NCI-H1417 (cell line): Measurements from ENCODE around the gene TSPAN33.
A peak's percentile ranks its signal among the peaks of the same experiment; 100 is the strongest.
"Not testable (repeated sequence)": the region's sequence is repeated elsewhere in the genome, so short reads cannot be mapped to it uniquely, and the experiment has no call there.

Experiments
- DNase-seq, 3 experiments: peaks; one replicate each; lab custom pipeline; 2025; lab: John Stamatoyannopoulos, UW

Gene TSPAN33, protein sequence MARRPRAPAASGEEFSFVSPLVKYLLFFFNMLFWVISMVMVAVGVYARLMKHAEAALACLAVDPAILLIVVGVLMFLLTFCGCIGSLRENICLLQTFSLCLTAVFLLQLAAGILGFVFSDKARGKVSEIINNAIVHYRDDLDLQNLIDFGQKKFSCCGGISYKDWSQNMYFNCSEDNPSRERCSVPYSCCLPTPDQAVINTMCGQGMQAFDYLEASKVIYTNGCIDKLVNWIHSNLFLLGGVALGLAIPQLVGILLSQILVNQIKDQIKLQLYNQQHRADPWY

DNA sequence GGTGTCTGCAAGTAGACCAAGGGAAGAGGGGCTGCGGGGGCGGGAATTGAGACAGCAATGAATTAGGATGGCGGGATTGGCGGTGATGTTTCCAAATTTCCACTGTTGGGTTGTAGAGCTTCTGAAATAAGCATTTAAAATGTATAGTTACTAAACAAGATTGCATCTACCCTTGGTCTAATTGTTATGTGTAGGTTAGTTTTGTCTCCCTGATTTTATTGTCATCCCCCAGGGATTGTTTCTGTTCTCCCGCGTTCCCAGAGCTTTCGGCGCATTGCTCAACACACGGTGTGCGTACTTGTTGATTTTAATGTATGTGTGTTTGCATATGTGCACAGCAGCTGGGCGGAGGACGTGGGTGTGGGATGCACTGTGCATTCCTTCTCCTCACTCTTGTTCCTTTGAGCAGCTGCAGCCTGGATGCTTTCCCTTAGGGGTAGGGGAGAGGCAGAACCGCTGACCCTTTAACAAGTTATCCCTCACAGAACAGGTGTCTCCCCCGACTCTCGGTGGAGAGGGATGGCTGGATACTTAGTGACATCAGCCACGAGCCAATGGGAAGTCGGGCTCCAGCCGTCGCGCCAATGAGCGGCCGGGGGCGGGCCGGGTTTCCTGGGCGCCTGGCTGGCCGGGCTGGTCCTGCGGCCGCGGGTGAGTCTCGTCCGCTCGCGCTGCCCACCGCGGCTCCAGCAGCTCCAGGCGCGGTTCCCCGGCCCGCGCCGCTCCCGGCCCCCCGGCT, at the start of gene TSPAN33:
Gene TSPAN33 (plus strand): TSS at position 613 of the 739 bp plus-strand sequence. CDS start 274 bp downstream, outside the sequence.
- DNase-seq, result peak; percentile 85 to 93 (median 91)

DNA sequence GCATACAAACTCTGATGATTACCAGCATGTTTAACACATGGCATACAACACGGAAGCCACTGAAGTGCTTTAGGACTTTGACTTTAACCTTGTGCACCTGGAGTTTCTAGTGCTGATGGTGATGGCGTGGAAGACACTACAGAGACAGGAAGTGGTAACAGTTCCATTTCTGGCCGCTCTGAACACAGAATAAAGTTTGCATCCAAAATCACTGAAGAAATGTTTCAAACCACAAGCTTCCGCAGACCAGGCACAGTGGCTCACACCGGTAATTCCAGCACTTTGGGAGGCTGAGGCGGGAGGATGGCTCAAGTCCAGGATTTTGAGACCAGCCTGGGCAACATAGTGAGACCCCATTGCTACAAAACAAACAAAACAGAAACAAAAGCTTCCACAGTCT, 49.2 kb upstream of the TSPAN33 start:
- DNase-seq, result no peak

DNA sequence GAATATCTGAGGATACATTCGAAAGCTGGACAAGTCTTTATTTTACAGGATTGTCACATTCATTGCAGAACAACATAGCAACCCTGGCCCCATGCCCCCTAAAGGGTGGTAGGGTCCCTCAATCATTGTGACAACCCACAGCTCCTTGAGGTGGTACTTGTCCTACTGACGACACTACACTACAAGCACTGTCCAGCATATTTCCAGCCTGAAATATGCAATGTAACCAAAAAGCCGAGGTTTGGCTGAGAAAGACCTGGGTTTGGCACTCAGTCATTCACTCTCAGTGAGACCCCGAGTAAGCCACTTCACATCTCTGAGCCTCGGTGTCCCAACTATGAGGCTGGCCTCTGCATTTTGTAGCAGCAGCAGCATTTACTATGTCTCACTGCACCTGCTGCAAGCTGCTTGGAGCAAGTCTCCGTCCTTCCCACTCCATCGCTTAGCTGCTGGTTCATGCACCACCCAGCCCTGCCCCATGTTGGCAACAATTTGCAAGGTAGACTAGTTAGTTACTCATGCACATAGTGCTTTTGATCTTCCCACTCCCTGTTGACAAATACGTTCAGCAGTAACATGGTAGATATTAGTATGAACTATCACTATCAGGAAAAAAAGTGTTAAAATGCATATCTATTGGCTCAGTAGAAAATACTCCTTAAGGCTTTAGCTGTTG, 46.0 kb upstream of the TSPAN33 start:
- no peak for DNase-seq

DNA sequence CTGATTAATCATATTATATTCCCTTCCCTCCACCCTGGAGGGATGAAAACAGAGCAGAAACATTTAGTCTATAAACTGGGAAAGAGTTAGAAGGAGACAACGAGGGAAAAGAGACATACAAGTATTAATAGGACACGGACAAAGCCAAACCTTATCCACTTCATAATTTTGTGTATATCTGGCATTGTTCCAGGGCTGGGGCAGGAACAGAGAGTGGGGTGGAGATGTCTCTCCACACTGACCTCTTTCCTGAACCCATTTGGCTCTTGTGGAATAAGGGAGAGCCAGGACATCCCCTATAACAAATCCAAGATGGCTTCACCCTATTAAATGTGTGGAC, 43.7 kb upstream of the TSPAN33 start:
- DNase-seq, result no peak

DNA sequence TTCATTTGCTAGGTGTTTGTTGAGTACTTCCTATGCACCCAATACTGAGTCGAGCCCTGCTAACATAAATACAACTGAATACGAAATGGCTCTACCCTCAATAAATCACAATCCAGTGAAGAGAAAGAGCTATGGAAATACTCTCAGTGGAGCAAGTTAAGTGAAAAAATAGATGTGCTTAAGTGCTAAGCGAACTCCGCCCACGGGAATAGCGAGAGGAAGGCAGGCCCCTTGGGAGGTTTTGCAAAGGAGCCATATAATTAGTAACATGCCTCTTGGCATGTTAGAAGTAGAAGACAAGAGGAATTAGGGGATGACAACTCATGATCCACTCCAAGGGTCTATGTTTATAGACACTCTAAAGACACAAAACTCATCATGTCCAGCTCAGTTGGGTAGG, 42.8 kb upstream of the TSPAN33 start:
- DNase-seq, result peak in 1 of 3 experiments; percentile 75

DNA sequence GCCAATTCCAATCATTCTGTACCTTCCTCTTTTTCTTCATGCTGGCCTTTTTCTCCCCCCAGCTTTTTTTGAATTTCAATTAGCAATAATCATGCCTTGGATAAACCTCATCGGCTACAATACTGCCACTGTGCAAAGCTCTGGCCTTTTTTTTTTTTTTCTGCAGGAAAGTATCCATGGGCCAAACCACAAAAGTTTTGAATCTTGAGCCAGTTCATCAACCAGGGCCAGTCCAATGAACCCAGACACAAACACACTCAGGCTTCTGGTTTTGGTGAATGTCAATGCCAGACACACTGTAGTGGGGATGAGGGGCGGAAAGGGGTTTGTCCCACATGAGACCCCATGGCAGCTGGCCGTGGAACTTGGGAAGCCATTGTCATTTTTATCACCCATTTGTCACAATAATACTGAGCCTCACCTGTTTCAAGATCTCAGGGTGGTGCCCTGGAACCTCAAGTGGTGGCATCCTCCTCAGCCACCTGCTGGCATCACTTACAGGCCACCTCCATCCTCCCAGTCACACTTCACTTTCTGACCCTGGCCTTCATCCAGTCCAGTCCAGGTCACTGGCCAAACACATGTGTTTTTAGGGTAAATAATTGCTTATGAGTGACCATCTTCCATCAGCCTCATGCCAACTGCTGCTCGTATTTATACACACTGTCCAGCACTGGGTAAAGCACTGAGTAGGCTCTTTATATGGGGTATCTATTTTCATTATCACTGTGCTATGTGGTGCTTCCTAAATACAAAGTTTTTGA, 40.8 kb upstream of the TSPAN33 start:
- DNase-seq, result no peak

DNA sequence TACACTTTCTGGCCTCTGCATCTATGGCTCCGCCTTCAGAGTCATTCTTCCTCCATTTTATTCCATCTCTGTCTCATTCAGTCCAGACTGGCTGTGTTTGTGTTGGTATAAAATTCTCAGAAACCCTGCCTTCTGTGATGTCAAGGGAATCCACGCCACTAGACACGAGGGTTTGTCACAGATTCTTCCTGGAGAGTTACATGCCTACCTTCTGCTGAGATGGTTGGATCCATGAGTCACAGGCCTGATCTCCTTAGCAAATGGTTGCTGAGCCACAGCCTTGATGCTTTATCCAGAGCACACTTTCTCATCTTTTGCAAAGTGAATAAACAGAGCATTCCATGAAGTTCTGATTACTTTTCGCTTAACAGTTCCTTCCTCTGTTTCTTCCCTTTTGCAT, 35.9 kb upstream of the TSPAN33 start:
- DNase-seq, result no peak

DNA sequence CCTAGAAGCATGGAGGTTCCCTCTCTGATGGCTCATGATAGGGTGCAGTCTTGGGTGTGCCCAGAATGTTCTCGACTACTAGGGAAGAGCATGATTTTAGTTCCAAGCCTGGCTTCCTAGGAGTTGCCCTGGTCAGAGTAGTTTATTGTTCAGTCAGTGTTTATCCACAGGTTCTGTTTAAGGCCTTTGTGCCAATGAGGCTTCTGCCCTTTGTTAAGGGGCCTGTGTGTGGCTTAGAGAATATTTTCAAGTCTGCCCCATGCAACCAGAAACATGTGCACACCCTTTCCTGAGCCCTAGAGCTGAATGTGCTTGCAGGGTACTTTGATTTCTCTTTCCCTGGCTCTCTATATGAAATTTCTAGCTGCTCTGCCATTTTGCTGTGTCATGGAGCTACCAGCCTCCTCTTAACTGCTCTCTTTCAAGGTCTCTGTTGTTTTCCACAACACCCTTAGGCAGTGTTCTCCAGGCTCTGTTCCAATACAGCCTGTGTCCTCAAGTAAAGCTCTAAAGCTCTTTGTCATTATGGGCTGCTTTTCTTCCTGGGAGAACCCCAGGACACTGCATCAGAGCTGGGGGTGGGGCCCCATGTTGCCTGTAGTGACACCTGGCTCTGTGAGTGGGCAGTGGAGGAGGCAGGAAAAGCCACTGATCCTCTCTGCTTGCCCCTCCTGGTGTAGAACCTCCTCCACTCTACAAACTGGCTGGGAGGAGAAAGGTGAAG, 34.1 kb upstream of the TSPAN33 start:
- DNase-seq, result peak in 2 of 3 experiments; percentile 21 to 73

DNA sequence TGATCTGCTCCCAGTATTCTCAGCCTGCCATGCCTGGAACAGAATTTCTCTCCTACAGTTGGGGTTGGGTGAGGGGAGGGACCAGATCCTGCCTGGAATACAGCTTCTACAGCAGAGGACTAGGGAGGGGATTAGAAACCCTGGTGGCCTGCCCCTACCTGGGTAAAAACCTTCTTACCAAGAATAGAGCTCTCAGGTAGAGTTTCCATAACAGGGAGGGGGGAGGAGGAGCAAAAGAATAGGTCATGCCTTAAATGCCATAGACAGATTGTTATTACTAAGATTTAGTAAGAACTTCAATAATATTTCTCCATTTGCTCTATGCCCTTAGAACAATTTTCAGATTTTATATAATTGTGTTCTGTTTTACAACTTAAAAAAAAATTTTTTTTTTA, 33.5 kb upstream of the TSPAN33 start:
- no peak for DNase-seq

DNA sequence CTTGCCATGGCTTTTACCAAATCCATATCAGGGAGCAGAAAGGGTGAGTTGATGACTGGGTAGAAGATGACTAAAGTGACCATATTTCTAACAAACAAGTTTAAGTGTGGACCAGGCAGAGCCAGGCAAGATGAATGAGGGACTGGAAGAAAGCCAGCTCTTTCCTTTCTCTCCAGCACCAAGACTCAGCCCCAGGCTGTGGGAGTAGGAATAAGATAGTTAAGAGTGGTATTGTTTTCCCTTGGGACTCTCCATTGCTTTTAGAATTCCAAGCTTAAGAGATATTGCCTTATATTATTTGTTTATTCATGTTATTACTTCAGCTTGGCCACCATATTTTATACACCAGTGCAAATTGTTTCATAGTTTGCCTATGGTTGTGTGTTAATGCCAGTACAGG, 28.8 kb upstream of the TSPAN33 start:
- no peak for DNase-seq

DNA sequence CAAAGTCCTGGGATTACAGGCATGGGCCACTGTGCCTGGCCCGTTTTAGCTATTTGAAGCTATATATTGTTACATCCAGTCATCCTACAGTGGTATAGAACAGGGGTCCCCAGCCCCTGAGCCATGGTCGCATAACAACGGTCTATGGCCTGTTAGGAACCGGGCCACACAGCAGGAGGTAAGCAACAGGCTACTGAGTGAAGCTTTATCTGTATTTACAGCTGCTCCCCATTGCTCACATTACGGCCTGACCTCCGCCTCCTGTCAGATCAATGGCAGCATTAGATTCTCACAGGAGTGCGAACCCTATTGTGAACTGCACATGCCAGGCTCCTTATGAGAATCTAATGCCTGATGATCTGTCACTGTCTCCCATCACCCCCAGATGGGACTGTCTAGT, 26.3 kb upstream of the TSPAN33 start:
- DNase-seq, result no peak

DNA sequence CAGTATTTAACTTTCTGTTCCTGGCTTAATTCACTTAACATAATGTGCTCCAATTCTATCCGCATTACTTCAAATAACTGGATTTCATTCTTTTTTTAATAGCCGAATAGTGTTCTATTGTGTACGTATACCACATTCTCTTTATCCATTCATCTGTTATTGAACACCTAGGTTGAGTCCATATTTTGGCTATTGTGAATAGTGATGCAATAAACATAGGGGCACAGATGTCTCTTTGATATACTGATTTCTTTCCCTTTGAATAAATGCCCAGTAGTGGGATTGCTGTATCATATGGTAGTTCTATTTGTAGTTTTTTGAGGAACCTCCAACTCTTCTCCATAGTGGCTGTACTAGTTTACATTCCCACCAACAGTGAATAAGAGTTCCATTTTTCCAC, 25.5 kb upstream of the TSPAN33 start:
- no peak for DNase-seq

DNA sequence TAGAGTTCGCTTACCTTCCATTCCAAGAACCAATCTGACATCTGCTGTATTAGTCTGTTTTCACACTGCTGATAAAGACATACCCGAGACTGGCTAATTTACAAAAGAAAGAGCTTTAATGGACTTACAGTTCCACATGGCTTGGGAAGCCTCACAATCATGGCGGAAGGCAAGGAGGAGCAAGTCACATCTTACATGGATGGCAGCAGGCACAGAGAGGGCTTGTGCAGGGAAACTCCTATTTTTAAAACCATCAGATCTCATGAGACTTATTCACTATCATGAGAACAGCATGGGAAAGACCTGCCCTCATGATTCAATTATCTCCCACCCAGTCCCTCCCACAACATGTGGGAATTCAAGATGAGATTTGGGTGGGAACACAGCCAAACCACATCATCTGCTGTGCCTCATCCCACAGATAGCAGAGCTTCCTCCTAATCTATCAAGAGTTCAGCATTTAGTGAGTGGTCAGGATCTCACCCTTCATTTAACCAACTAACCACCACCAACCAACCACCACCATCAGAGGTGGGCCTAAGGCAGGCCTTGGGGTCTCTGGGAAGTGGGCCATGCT, 22.9 kb upstream of the TSPAN33 start:
- DNase-seq, result not testable (repeated sequence)

DNA sequence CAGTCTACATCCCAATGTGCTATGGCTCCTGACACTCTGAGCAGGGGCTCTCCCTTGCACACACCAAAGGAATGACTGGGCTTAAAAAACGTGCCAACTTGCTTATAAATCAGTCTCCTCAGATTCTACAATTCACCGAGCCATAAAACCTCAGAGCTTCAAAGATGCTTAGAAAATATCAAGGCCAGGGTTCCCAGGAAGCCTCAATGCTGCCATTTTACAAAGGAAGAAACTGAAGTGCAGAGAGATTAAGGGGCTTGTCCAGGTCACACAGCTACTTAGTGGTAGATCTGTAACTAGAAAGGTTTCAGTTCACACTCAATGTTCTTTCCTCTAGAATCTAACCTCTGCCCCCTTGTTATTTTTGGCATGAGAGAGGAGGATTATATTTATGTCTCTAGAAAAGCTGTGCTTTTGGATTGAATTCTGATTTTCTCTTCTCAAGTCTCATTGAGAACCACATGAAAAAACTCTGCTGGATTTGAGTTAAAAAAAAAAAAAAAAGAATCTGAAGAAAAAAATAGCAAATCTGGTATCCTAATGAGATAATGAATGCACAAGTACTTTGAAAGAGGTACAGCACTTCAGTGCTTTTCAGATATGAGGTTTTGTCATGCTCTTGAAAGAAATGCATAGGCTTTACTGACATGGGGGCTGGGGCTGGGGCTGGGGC, 22.3 kb upstream of the TSPAN33 start:
- no peak for DNase-seq

DNA sequence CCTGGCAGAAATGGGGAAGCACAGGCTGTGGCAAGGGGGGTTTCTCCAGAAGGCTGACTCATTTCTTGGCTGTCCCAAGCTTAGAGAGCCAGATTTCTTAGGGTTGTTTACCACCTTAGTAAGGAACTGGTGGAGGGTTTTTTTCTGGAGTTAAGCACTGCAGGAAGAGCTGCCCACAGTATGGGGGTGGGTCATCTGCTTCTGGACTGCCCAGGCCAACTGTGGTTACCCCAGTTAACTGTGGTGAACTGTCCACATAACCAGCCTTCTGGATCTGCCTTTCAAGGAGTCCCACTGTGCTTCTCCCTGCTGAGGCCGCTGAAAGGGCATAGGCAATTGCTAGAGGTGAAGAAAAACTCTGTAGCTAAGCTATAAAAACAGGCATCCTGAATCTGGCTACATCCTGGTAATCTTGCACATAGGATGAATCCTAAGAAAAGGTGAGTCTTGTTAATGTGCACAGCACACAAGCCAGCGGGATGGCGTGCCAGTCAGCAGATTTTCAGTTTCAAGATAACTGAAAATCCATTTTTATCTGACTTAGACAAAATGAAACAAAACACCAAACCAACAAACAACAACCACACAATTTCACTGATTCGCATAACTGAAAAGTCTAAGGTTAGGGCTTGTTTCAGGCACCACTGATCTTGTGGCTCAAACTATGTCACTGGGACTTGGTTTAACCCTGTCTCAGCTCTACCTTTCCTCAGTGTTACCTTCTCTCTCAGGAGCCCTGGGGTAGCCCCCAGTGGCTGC, 21.6 kb upstream of the TSPAN33 start:
- no peak for DNase-seq

DNA sequence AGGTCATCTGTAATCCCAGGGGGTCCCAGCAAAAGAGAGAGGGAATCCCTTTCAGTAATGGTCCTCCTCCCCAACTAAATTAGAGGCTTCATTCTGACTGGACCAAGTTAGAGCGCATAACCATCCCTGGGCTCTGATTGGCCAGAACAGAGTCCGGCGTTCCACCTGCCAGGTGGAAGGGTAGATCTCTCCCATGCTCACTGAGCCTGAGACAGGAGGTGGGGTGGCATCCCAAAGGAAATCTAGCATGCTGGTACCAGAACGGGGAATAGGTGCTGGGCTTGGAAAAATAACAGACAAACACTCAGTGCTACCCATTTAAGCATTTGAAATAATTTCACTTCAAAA, 21.0 kb upstream of the TSPAN33 start:
- DNase-seq, result no peak

DNA sequence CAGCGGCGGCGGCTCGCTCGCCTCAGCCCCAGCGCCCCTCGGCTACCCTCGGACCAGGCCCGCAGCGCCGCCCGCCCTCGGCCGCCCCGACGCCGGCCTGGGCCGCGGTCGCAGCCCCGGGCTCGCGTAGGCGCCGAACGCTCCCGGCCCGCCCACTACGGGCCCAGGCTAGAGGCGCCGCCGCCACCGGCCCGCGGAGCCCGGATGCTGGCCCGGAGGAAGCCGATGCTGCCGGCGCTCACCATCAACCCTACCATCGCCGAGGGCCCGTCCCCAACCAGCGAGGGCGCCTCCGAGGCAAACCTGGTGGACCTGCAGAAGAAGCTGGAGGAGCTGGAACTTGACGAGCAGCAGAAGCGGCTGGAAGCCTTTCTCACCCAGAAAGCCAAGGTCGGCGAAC, 18.2 kb upstream of the TSPAN33 start:
- no peak for DNase-seq

DNA sequence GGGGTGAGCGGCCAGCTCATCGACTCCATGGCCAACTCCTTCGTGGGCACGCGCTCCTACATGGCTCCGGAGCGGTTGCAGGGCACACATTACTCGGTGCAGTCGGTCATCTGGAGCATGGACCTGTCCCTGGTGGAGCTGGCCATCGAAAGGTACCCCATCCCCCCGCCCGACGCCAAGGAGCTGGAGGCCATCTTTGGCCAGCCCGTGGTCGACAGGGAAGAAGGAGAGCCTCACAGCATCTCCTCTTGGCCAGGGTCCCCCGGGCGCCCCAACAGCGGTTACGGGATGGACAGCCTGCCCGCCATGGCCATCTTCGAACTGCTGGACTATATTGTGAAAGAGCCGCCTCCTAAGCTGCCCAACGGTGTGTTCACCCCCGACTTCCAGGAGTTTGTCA, 17.4 kb upstream of the TSPAN33 start:
- no peak for DNase-seq

DNA sequence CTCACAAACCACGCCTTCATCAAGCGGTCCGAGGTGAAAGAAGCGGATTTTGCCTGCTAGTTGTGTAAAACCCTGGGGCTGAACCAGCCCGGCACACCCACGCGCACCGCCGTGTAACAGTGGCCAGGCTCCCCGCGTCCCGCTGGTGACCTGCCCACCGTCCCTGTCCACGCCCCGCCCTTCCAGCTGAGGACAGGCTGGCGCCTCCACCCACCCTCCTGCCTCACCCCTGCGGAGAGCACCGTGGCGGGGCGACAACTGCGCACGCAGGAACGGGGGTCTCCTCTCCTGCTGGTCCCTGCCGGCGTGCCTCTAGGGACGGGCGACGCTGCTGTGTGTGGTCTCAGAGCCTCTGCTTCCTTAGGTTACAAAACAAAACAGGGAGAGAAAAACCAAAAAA, 16.9 kb upstream of the TSPAN33 start:
- no peak for DNase-seq

DNA sequence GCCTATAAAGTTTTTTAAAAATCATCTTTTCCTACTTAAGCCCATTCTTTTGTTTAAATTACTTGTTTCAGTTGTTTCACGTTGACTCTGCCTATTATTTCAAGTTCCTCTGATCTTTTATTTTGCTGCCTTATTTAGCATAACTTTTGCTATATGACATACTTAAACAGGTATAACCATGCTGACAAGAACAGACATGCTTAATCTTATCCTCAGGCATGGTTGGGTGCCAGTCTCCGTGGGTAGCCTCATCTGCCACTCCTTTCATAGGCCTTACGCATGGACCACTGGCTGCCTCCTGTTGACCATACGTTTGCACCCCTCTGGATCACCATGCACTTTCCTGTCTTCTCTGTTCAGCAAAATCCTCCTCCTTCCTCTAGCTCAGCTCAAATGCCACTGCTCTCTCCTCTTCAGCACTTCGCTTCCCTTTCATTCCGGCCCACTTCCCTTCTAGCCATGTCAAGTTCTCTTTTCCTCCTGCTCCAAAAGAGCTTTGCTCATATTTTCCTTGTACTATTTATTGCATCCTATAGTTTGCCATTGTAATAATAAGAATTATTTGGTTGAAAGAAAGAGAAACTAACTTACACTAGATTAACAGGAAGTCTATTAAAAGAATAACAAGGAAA, 10.0 kb upstream of the TSPAN33 start:
- DNase-seq, result no peak
